ENCODE results near the gene NTF3.

DNA sequence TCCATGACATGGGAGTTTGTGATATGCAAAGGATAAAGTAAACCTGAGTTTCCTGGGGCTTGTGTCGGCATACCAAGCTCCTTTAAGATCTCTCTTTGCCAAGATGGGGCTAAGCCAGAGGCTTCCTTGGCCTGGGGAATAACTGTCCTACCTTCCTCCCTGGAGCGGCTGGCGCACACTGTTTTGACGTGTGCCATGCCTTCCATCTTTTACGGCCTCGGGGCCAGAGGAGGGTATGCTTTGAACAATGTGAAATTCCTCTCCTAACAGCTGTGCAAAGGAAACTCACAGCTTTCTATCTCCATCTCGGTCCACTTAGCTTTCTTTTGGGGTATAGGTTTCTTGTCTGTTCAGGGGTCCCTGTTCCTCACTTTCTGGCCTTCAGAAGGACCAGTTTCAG, 55.2 kb downstream of the NTF3 start:
- TF ChIP-seq POLR2AphosphoS5 (IDR thresholded peaks at IDR 0.05) (no peak), CTCF (IDR thresholded peaks at IDR 0.05) (no peak), POLR2A (IDR thresholded peaks at IDR 0.05) (no peak)
